GM19239 (cell line): ENCODE data around the gene TP53BP1.
"Not testable (repeated sequence)": the region's sequence is repeated elsewhere in the genome, so short reads cannot be mapped to it uniquely, and the experiment has no call there.

Experiments used
- DNase-seq: peaks from one replicate; pipeline ENCODE4 v3.0.0; 2011; ENCODE audit warnings: low spot score; ENCODE audit not compliant: insufficient read length
- FAIRE-seq: peaks from 2 replicates; lab custom pipeline; 2011; peaks lifted over from hg19 to GRCh38; lab: Jason Lieb, UNC

TP53BP1 gene

DNA sequence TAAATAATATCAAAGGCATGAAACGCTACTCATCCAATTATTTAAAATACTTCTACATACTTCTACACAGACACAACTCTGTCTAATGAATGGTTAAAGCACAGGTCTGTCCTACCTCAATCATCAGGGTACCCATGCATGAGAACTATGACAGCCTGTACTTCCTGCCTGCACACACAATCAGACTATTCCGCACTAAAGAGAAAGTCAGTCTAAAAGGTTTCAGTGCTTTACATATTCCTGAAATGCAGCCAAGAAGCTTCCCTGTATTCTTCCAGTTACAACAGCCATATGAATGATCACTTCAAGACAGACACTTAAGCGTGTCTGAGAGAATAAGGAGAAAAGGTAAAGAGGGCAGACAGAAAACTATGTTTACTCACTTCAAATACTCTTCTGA lies 63.3 kb downstream of the TP53BP1 start:
- no peak for FAIRE-seq
- DNase-seq: no peak

DNA sequence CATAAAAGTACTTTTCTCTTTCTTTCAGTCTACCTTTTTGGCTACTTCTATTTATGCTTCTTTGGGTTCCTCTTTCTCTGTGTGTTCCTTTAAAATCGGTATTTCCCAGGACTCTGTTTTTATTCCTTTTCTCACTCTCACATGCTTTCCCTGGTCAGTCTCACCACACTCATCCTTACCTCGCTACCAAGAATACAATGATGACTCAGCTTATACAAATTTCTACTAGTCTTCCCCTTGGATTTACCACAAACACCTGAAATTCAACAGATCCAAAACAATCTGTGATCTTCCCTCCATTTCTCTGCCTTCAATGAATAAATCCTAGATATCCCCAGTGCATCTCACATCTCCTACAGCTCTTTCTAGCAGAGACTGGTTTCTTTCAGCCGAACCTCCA lies 69.2 kb downstream of the TP53BP1 start:
- FAIRE-seq: no peak
- no peak for DNase-seq

DNA sequence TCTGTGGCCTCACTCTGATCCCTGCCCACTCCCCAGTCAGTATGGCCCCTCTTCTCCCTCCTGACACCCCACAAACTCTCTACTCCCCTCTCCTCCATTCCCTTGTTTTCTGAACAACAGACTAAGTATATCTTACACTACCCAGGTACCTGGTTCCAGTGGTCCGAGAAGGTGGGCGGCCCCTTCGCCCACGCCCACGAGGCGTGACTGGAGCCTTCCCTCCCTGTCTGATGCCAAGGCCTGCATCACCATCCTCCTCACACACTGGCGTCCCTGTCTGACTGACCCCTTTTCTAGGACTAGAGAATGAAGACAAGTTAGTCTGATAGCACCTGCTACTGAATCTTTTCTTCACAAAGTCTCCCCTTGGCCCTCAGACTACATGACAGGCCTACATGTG lies 72.1 kb downstream of the TP53BP1 start:
- FAIRE-seq: no peak
- no peak for DNase-seq

DNA sequence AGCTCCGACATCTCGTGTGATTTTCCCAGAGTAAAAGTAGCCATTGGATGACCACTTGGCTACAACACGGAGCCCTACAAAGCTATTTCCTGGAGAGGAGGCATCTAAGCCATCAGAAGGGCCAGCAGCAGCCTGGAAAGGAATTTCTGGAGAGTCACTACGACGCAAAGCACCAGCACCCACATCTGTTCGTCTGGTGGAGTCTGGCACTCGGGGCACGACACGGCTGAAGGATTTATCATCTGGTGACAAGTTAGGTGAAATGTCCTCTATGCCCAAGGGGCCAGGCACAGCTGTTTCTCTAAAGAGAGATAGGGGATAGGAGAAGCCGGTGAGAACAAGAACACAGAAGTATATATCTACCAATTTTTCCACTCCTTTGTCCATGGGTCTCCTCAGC lies 72.5 kb downstream of the TP53BP1 start:
- FAIRE-seq: no peak
- no peak for DNase-seq

DNA sequence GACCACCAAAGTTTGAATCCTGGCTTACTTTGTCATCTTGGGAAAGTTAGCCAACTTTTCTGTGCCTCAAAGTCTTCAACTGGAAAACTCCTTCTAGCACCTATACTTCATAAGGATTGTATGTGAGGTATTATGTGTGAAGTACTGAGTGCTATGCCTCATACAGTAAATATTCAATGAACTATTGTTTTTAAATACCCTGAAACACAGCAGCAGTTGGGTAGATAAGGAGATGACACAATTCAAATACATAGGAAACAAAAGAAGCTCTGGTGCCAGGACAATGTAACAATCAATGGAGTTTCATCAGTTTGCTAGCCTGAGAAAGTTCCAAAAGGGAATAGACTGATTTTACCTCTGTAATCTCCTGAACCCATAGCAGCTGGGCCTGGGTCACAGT lies 78.8 kb downstream of the TP53BP1 start:
- FAIRE-seq (no peak), DNase-seq (no peak)

DNA sequence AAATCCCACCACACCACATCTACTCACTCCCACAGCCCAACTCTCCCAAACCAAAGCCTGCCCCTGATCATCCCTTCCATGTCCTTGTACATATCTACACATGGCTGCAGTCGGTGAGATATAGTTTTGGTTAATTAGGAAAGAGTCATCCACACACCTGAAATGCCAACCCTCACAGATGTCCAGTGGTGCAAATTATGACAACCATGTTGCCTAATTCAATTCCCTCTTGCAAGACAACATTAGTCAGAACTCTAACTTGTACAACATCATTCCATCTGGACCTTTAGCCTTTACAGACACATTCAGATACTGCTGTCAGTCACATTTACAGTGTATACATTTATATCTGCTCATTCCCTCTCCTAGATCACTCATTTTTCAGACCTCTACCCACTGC lies 80.9 kb downstream of the TP53BP1 start:
- no peak for FAIRE-seq
- no peak for DNase-seq

DNA sequence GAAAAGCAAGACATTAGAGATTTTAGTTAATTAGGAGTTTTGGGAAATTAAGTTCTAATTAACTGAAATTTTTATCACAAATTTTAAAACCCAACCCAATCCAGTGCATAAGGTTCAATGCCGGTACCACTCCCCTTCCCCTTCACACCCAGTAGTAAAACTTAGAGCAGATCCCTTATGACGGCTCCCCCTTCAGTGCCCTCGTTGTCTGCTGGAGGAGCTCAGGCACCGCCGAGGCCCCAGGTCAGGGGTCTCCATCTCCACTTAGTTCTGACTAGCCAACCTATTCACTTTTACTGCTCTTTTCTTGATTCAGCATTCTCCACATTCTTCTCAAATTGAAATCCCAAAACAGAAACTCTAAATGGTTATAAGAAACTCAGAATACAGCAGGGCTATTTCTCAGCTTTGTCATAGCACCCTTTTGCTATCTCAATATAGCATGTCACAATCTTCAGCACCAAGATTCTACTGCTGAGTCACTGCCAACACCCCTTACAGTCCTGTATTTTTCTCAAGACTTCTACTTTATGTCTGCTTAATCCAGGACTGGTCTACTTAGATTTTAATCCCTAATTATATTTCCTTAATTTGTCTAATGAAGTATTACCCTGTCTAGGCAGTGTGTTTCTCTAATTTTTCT lies 82.3 kb downstream of the TP53BP1 start:
- no peak for DNase-seq
- FAIRE-seq: no peak

DNA sequence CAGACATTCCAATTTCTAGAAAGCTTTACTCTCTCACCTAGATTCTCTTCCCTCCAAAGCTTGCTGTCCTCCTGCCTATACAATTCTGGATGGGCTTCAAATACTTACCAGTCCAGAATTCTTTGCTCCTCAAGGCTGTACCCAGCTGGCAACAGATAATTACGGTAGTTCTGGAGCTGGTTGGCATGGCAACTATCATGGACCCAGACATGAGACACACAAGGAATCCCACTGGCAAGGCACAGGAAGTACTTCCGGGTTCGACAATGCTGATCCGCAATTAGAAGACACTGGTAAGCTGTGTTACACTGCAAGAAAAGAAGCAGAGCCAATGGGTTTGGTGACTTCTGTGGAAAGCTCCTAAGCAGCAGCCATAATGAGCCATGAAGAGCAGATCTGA lies 84.2 kb downstream of the TP53BP1 start:
- DNase-seq: no peak
- FAIRE-seq: no peak

DNA sequence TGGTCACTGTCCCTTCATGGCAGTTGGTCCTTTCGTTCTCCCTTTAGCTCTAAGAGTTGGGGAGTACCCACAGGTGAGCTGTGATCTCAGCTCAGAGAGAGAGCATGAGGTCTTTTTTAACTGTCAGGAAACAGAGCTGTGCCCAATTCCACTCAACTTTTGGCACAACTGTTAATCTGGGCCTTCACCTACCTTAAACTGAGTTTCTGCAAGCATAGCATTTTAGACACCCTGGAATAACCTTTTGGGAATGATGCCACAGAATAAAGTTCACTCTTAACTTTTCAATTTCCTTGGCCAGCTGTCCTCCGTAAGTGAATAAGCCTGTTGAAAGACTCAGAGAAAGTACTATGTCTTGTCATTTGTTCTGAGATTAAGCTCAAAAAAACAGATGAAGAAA lies 86.1 kb downstream of the TP53BP1 start:
- FAIRE-seq: no peak
- no peak for DNase-seq

DNA sequence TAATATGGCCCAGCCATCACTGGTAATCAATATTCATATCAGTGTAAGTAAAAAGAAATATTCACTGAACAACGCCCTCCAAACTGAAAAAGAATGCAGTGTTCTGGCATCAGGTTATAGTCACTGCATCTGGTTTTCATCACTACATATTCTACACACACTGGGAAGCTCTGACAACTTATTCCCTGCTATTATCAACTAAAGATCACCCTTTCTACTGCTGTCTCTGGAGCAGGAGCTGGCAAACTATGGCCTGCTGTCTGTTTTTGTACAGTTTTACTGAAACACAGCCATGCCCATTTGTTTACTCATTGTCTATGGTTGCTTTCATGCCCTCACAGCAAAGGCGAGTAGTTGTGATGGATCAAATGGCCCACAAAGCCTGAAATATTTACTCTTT lies 86.8 kb downstream of the TP53BP1 start:
- FAIRE-seq: no peak

DNA sequence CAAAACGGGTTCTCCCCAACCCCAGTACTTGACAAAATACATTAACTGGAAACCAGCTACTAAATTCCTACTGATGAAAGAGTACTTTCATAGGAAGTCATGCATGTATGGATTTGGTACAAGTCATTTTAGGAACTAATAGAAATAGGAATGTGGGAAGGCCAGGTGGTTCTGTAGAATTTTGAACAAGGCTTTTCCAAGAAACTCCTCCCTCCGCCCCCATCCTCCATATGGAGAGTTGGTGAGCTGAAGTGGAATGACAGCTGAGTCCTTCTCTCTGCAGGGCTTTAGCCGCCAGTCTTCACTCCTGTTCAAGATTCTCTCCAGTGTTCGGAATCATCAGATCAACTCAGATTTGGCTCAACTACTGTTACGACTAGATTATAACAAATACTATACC lies 88.8 kb downstream of the TP53BP1 start:
- no peak for DNase-seq
- no peak for FAIRE-seq

More for the DNA sequence above, 86.8 kb downstream of the TP53BP1 start:
- DNase-seq: no peak

DNA sequence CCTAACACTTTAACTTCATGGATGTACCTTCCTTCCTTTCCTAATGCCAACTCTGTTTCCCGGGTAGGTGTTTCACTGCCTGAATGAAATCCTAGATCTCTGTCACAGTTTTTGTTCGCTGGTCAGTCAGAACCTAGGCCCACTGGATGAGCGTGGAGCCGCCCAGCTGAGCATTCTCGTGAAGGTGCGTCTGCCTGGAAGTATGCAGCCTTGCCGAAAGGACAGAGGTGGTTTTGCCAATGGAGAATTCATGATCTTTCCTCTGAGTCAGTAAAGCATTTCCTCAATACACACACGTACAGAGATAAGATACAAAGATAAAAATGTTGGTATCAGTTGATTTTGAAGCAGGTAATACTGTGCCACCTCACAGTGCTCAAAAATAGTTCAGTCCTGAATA lies 89.3 kb downstream of the TP53BP1 start:
- DNase-seq (no peak), FAIRE-seq (no peak)

DNA sequence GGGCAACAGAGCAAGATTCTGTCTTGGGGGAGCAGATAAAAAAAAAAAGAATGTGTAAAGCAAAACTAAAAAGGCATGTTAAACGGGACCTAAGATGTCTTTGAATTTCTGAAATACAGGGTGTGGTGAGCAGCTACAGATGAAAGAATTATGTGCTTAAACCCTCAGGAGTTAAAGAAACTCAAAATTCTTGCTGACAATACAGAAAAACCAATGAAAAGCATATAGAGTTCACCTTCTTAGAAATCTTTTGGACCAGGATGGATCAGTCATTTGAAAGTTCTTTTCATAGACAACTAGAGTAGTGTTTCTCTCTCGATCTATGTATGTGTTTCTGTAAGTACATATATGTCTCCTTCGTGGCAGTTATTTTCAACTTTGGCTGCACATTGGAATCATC lies 90.7 kb downstream of the TP53BP1 start:
- FAIRE-seq: no peak

DNA sequence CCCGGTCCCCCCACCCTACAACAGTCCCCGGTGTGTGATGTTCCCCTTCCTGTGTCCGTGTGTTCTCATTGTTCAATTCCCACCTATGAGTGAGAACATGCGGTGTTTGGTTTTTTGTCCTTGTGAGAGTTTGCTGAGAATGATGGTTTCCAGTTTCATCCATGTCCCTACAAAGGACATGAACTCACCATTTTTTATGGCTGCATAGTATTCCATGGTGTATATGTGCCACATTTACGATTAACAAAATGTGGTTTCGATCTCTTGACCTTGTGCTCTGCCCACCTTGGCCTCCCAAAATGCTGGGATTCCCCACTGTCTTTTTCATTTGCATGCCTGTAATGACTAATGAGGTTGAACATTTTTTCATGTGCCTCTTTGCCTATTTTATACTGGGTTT lies 99.4 kb downstream of the TP53BP1 start:
- FAIRE-seq, DNase-seq: not testable (repeated sequence)

More for the DNA sequence above, 90.7 kb downstream of the TP53BP1 start:
- DNase-seq: no peak

DNA sequence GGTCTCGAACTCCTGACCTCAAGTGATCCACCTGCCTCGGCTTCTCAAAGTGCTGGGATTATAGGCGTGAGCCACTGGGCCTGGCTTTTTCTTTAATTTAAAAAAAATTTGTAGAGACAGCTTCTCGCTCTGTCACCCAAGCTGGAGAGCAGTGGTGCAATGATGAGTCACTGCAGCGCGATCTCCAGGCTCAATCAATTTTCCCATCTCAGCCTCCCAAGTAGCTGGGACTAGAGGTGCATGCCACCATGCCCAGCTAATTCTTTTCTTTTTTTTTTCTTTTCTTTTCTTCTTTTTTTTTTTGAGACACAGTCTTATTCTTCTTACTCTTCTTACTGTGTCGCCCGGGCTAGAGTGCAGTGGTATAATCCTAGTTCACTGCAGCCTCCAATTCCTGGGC lies 102.2 kb downstream of the TP53BP1 start:
- DNase-seq: no peak
- no peak for FAIRE-seq

DNA sequence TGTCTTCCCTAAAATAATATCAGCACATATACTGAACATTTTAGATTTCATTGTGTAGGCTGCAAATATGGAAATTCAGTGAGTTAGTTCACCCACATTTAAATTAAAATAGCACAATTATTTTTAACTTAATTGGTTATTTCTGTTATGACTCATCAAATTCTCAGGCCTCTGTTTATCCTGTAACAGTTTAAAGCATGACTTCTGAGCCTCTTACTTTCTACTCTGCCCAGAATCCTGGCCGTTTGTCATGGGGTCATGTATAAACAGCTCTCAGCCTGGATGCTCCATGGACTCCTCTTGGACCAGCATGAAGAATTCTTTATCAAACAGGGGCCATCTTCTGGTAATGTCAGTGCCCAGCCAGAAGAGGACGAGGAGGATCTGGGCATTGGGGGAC lies 109.9 kb downstream of the TP53BP1 start:
- no peak for DNase-seq
- FAIRE-seq: no peak

DNA sequence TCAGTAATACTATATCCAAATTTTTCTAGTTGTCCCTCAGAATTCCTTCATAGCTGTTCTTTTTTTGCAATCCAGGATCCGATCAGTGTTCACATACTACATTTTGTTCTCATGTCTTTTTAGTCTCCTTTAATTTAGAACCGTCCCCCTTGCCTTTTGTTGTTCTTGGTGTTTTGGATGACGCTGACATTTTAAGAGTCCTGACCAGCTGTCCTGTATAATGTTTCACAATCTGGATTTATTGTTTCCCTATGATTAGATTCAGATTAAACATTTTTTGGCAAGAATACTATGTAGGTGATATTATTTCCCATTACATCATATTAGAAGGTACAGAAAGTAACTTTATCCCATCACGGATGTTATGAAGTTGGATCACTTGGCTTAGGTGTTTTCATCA lies 110.6 kb downstream of the TP53BP1 start:
- DNase-seq: no peak

DNA sequence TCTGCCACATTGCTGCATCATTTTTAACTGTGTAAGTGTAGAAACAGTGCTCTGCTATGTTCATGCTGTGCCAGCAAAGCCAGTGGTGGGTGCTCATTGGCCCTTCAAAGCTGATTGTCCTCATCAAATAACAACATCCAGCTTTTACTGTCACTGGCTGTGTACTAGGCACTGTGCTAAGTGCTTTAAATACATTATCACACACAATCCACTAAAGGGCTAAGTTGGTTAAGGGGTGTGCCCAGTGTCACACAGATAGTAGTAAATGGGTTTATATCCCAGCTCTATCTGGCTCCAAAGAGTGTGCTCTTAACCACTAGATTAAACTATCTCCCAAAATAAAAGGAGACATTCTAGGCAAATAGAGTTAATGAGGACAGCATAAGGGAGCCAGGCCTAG lies 114.4 kb downstream of the TP53BP1 start:
- DNase-seq (no peak), FAIRE-seq (no peak)

More for the DNA sequence above, 110.6 kb downstream of the TP53BP1 start:
- FAIRE-seq: no peak

DNA sequence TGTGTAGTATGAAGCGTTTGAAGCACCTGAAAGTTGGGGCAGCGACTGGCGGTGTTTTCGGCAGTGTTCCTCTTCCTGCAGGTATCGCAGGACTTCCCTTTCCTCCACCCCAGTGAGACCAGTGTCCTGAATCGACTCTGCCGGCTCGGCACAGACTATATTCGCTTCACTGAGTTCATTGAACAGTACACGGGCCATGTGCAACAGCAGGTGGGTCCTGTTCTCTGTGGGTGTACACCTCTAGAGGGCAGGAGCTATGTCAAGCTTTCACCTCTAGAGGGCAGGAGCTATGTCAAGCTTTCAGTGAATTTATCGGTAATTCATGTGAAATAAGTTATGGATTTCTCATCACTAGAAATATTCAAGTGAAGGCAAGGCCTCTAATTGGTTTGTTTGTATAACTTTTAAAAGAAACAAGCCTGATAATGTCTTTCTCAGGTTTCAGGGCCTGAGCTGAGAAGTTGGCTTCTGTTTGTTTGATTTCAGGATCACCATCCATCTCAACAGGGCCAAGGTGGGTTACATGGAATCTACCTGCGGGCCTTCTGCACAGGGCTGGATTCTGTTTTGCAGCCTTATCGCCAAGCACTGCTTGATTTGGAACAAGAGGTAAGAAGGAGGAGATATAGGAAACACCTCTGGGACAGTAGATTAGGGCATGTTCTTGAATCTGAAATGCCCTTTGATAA lies 116.8 kb downstream of the TP53BP1 start:
- FAIRE-seq: peak; percentile 97
- DNase-seq: peak; percentile 25

DNA sequence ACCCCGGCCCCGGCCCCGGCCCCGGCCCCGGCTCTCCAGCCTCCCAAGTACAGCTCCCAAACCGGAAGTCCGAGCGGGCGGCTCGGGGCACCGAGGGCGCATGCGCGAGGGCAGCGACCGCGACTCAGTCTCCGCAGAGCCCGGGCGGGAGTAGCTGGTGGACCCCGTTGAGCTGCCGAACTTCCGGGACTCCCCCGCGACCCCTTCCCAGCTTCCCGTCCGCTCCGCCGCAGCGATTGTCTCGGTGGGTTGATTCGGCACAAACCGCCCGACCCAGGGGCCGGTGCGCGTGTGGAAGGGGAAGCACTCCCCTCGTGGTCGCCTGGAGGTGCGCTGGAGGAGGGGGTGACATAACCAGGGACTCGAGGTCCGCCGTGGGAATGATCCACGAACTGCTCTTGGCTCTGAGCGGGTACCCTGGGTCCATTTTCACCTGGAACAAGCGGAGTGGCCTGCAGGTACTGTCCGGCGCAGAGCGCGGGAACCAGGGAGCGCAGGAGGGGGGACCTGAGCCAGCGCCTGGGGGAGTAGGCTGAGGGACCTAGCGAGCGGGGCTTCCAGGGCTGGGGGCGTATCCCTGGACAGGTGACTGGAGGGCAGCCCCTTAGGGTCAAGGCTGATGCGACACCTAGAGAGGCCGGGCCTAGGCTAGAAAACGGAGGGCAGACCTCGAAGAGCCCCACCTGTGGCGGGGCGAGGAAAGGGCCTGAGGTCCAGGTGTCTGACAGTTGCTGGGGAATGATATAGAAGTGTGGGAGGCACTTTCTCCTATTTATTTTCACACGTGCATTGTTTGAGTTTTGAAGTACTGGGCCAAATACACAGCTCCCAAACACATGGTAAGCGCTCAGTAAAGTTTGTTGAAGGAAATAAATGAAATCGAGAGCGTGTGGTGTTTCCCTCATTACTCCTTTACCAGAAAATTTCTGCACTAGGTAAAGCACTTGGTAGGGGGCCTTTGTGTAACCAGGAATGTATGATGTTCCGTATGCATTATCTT lies 121.7 kb downstream of the TP53BP1 start, which contains the start of the genes TUBGCP4 and ZSCAN29:
Gene TUBGCP4, plus strand, starts transcription at position 127 of the 1,000 bp plus-strand sequence. Its CDS starts 254 bp downstream, at position 381.
Gene ZSCAN29, minus strand, starts transcription at position 69 of the 1,000 bp plus-strand sequence. CDS start 1,130 bp downstream, outside the sequence.
- FAIRE-seq: peak; percentile 83

More for the DNA sequence above, 121.7 kb downstream of the TP53BP1 start, which contains the start of the genes TUBGCP4 and ZSCAN29:
- DNase-seq: peak; percentile 86
